H1 (cell line): Measurements from ENCODE around the gene CEP85L. TPM values are rescaled to one million over a fixed set of nuclear protein-coding genes. Genes with fewer than 3 reads are reported as not detected.

Experiments used
- CTCF ChIA-PET: fragments of 300-600 bp; sonication (Branson Sonifier 250); formaldehyde crosslinking; loops from one replicate; lab custom pipeline; 2021; ENCODE audit not compliant: partially characterized antibody; lab: Charles Lee
- POLR2A ChIA-PET: fragments of 300-600 bp; sonication (Branson Sonifier 250); formaldehyde crosslinking; loops from one replicate; lab custom pipeline; 2021; ENCODE audit warnings: inconsistent platforms; ENCODE audit not compliant: partially characterized antibody; lab: Charles Lee
- DNase-seq, 2 experiments: peaks; one replicate each; pipeline versions ENCODE4 v3.0.0 to v3.0.0-alpha.2; 2010 to 2022; ENCODE audit warnings: low spot score in 2 of 2, low read depth in 1 of 2, mixed read lengths in 1 of 2
- FAIRE-seq: peaks from 2 replicates; lab custom pipeline; 2011; peaks lifted over from hg19 to GRCh38; lab: Jason Lieb, UNC
- H2AFZ ChIP-seq: 2 replicates; pipeline ENCODE4 v1.8.1; 2012; ENCODE audit warnings: low read length, inconsistent platforms
- H2AK5ac ChIP-seq: 2 replicates; pipeline ENCODE4 v1.6.1; 2013; ENCODE audit warnings: low read depth, low read length
- H2BK120ac ChIP-seq: replicated peaks from 2 replicates; pipeline ENCODE3; 2013; ENCODE audit warnings: low read depth, low read length, inconsistent platforms
- H2BK12ac ChIP-seq: 2 replicates; pipeline ENCODE4 v1.6.1; 2013; ENCODE audit warnings: low read depth, low read length
- H2BK15ac ChIP-seq: 2 replicates; pipeline ENCODE4 v1.6.1; 2013; ENCODE audit warnings: low read length
- H2BK20ac ChIP-seq: 2 replicates; pipeline ENCODE4 v1.6.1; 2013; ENCODE audit warnings: low read length
- H2BK5ac ChIP-seq: 2 replicates; pipeline ENCODE4 v1.6.1; 2013; ENCODE audit warnings: low read depth, low read length
- H3K14ac ChIP-seq: 2 replicates; pipeline ENCODE4 v1.6.1; 2013; ENCODE audit warnings: inconsistent platforms; ENCODE audit not compliant: insufficient read length
- H3K18ac ChIP-seq: 2 replicates; pipeline ENCODE4 v1.6.1; 2013; ENCODE audit warnings: low read length; ENCODE audit errors: extremely low read depth
- H3K23ac ChIP-seq: 2 replicates; pipeline ENCODE4 v1.6.1; 2013; ENCODE audit warnings: inconsistent platforms; ENCODE audit not compliant: insufficient read length
- H3K23me2 ChIP-seq: 2 replicates; pipeline ENCODE4 v1.6.1; 2013; ENCODE audit warnings: low read depth, low read length
- H3K27ac ChIP-seq: 2 replicates; pipeline ENCODE4 v1.6.1; 2011; ENCODE audit warnings: low read depth, low read length, inconsistent platforms
- H3K27me3 ChIP-seq, 4 experiments: replicated peaks in 1 of 4; 1 replicate in 1 of 4; 2 replicates in 3 of 4; pipeline versions ENCODE4 v1.6.1 to v1.8.1; 2011 to 2013; ENCODE audit warnings: low read length in 3 of 4, mild to moderate bottlenecking in 3 of 4, inconsistent platforms in 2 of 4, mixed read lengths in 2 of 4, moderate library complexity in 1 of 4; ENCODE audit not compliant: control insufficient read depth in 3 of 4, insufficient read depth in 3 of 4; ENCODE audit errors: extremely low read depth in 1 of 4
- H3K36me3 ChIP-seq, 4 experiments: 2 replicates each; pipeline versions ENCODE4 v1.6.1 to v1.8.1; 2011 to 2013; ENCODE audit warnings: mild to moderate bottlenecking in 4 of 4, low read length in 3 of 4, moderate library complexity in 2 of 4, control low read depth in 1 of 4, inconsistent platforms in 1 of 4; ENCODE audit not compliant: insufficient read depth in 4 of 4, control insufficient read depth in 2 of 4
- H3K4ac ChIP-seq: replicated peaks from 2 replicates; pipeline ENCODE3; 2013; ENCODE audit warnings: low read length, low read depth, mixed read lengths, inconsistent platforms; ENCODE audit not compliant: insufficient read length
- H3K4me1 ChIP-seq, 4 experiments: replicated peaks in 1 of 4; 1 replicate in 1 of 4; 2 replicates in 3 of 4; pipeline versions ENCODE4 v1.6.1 to v1.8.1; 2011 to 2013; ENCODE audit warnings: low read length in 3 of 4, inconsistent platforms in 2 of 4, mixed read lengths in 1 of 4; ENCODE audit not compliant: insufficient read depth in 4 of 4, control insufficient read depth in 3 of 4
- H3K4me2 ChIP-seq, 2 experiments: 2 replicates each; pipeline versions ENCODE4 v1.6.1 to v1.8.1; 2011 to 2013; ENCODE audit warnings: low read depth in 2 of 2, low read length in 2 of 2, control low read depth in 1 of 2, inconsistent platforms in 1 of 2, mild to moderate bottlenecking in 1 of 2; ENCODE audit not compliant: insufficient read depth in 1 of 2
- H3K4me3 ChIP-seq, 4 experiments: fragments of 200-600, 300-600 bp in 1 of 4; sonication (generic), shearing (Covaris generic), sonication (Bioruptor Twin) in 1 of 4; 2 replicates each; pipeline versions ENCODE4 v1.5.1 to v1.8.1; 2011 to 2016; ENCODE audit warnings: low read length in 4 of 4, low read depth in 3 of 4, control low read depth in 2 of 4, inconsistent platforms in 2 of 4, mild to moderate bottlenecking in 2 of 4, mixed read lengths in 1 of 4, moderate library complexity in 1 of 4; ENCODE audit not compliant: insufficient read depth in 2 of 4; ENCODE audit errors: extremely low read depth in 1 of 4
- H3K56ac ChIP-seq: replicated peaks from 2 replicates; pipeline ENCODE3; 2013; ENCODE audit warnings: low read depth, mild to moderate bottlenecking, mixed read lengths, low read length, inconsistent platforms; ENCODE audit not compliant: insufficient read length
- H3K79me1 ChIP-seq: 2 replicates; pipeline ENCODE4 v1.6.1; 2013; ENCODE audit warnings: low read depth, low read length, control low read depth
- H3K79me2 ChIP-seq, 2 experiments: 2 replicates each; pipeline versions ENCODE4 v1.6.1 to v1.8.1; 2012 to 2013; ENCODE audit warnings: low read length in 2 of 2, mild to moderate bottlenecking in 2 of 2, inconsistent platforms in 1 of 2; ENCODE audit not compliant: insufficient read depth in 2 of 2, control insufficient read depth in 1 of 2
- H3K9ac ChIP-seq, 4 experiments: replicated peaks in 1 of 4; 1 replicate in 1 of 4; 2 replicates in 3 of 4; pipeline versions ENCODE4 v1.6.1 to v1.8.1; 2011 to 2013; ENCODE audit warnings: low read depth in 3 of 4, low read length in 3 of 4, control low read depth in 2 of 4, mild to moderate bottlenecking in 2 of 4, moderate library complexity in 2 of 4, inconsistent platforms in 1 of 4; ENCODE audit errors: extremely low read depth in 1 of 4
- H3K9me3 ChIP-seq, 2 experiments: 2 replicates each; pipeline versions ENCODE4 v1.6.1 to v1.8.1; 2012 to 2013; ENCODE audit warnings: mild to moderate bottlenecking in 2 of 2, moderate library complexity in 2 of 2, control low read depth in 1 of 2, inconsistent platforms in 1 of 2, low read depth in 1 of 2, low read length in 1 of 2, mixed read lengths in 1 of 2; ENCODE audit not compliant: insufficient read depth in 2 of 2
- H4K20me1 ChIP-seq, 2 experiments: replicated peaks in 1 of 2; 2 replicates each; pipeline versions ENCODE3 to v1.8.1; 2011 to 2013; ENCODE audit warnings: inconsistent platforms in 2 of 2, low read length in 2 of 2, mild to moderate bottlenecking in 1 of 2; ENCODE audit not compliant: insufficient read depth in 2 of 2, control insufficient read depth in 1 of 2
- H4K5ac ChIP-seq: 2 replicates; pipeline ENCODE4 v1.6.1; 2013; ENCODE audit warnings: low read length, low read depth, mixed read lengths, inconsistent platforms; ENCODE audit not compliant: insufficient read length
- H4K8ac ChIP-seq: 2 replicates; pipeline ENCODE4 v1.8.0; 2013; ENCODE audit warnings: mild to moderate bottlenecking, moderate library complexity, low read length, inconsistent platforms; ENCODE audit not compliant: insufficient read depth; ENCODE audit errors: extremely low read depth
- H4K91ac ChIP-seq: replicated peaks from 2 replicates; pipeline ENCODE3; 2013; ENCODE audit warnings: low read length, mixed read lengths, inconsistent platforms; ENCODE audit not compliant: insufficient read length
- BACH1 ChIP-seq: IDR thresholded peaks from 2 replicates; pipeline ENCODE4 v1.6.1; 2012; ENCODE audit warnings: low read length, improper control_type of control experiment
- CREB1 ChIP-seq: IDR thresholded peaks from 2 replicates; pipeline ENCODE4 v1.6.1; 2012; ENCODE audit warnings: inconsistent platforms
- CTBP2 ChIP-seq: IDR thresholded peaks from 2 replicates; pipeline ENCODE4 v1.7.0; 2011; ENCODE audit warnings: borderline replicate concordance, mild to moderate bottlenecking, moderate library complexity, mixed read lengths, low read length; ENCODE audit not compliant: insufficient read depth, insufficient read length
- EP300 ChIP-seq, 2 experiments: IDR thresholded peaks; 1 replicate in 1 of 2; 2 replicates in 1 of 2; pipeline ENCODE4 v1.6.1; 2011 to 2012; ENCODE audit warnings: low read depth in 2 of 2, low read length in 2 of 2, mild to moderate bottlenecking in 2 of 2, borderline replicate concordance in 1 of 2, inconsistent platforms in 1 of 2, moderate library complexity in 1 of 2
- KDM4A ChIP-seq: IDR thresholded peaks from one replicate; pipeline ENCODE4 v1.7.1; 2012; ENCODE audit warnings: low read depth, mild to moderate bottlenecking, moderate library complexity, low read length, inconsistent platforms; ENCODE audit not compliant: severe bottlenecking
- MAX ChIP-seq: IDR thresholded peaks from 2 replicates; pipeline ENCODE4 v1.6.1; 2012; ENCODE audit warnings: inconsistent platforms
- NRF1 ChIP-seq: IDR thresholded peaks from 2 replicates; pipeline ENCODE4 v1.6.1; 2011; ENCODE audit warnings: mild to moderate bottlenecking, low read depth, low read length, improper control_type of control experiment
- POLR2AphosphoS5 ChIP-seq: IDR thresholded peaks from 2 replicates; pipeline ENCODE4 v1.6.1; 2011; ENCODE audit warnings: low read depth, low read length
- RNF2 ChIP-seq: fragments of 200-900, 300-1000 bp; sonication (generic); IDR thresholded peaks from 2 replicates; pipeline ENCODE4 v1.7.1; 2016; ENCODE audit warnings: borderline replicate concordance, low read depth, mild to moderate bottlenecking, antibody characterized with exemption, low read length; ENCODE audit not compliant: poor library complexity, severe bottlenecking; ENCODE audit errors: missing control alignments
- SUZ12 ChIP-seq: fragments of 200-600 bp; sonication (generic); IDR thresholded peaks from 2 replicates; pipeline ENCODE4 v1.6.1; 2012; ENCODE audit warnings: mild to moderate bottlenecking, inconsistent platforms, low read length, moderate library complexity, mixed read lengths
- WGBS, 2 experiments: shearing (Covaris generic) in 1 of 2; methylation state at CpG; one replicate each; pipeline versions ENCODE4 v1.1.6 to v1.1.7; 2013 to 2015; ENCODE audit warnings: low lambda C conversion rate in 2 of 2, mixed read lengths in 2 of 2, inconsistent platforms in 1 of 2, low coverage in 1 of 2, missing lambda C conversion rate in 1 of 2; ENCODE audit not compliant: insufficient replicate concordance in 2 of 2, insufficient coverage in 1 of 2, insufficient read length in 1 of 2; ENCODE audit errors: extremely low coverage in 1 of 2, missing lambda C conversion rate in 1 of 2; 5-methylcytosine and 5-hydroxymethylcytosine counted together
- polyA plus RNA-seq, 7 experiments: library from polyadenylated mRNA; depleted of rRNA in 3 of 7; stranded (reverse) in 5 of 7; unstranded in 2 of 7; fragments of >200 nt in 5 of 7; fragments of 200-250 nt in 2 of 7; gene quantifications; 1 replicate in 5 of 7; 2 replicates in 1 of 7; 4 replicates in 1 of 7; pipeline versions ENCODE4 v1.2.1 to v1.2.3, GENCODE V29; 2011 to 2013; ENCODE audit warnings: missing spikeins in 2 of 7, mixed read lengths in 2 of 7
- total RNA-seq: library from RNA; stranded (reverse); fragmentation: NEBNext Ultra II Directional; extraction: Animal tissue kit (Norgen Biotek cat#: 25700); gene quantifications from 2 replicates; pipeline ENCODE4 v1.2.1, GENCODE V29; 2021

Gene CEP85L
- total and polyA plus RNA-seq, 2 of the 8 experiments (the other 6 are each of a cell fraction or from before 2014, with no cell fraction given), result 3.2 to 27.6 TPM

GRCh38 chr6:118598324-118598723 lies 53.1 kb downstream of the CEP85L start:
- H3K79me2 ChIP-seq, result no peaks in the 10 kb centered on the region; a peak in 1 of 4 replicates
- ChIA-PET CTCF (interaction anchor here (0.8 to 1.3 kb wide), 4 partner anchors 19 to 316 kb away, joined by 3 to 4 read pairs (median 3); no protein-coding TSS in a partner anchor), POLR2A (no interaction called here)
- no peaks in the 10 kb centered on the region for H3K79me1 ChIP-seq
- no peak overlapping the region for H2AFZ ChIP-seq
- no peak overlapping the region for H3K4me2 ChIP-seq
- H3K14ac ChIP-seq, result no peak overlapping the region
- no peak overlapping the region for H2BK5ac ChIP-seq
- H3K4me1 ChIP-seq, result no peaks in the 10 kb centered on the region; a peak in 2 of 7 replicates
- no peaks in the 10 kb centered on the region for H3K23me2 ChIP-seq
- no peak for DNase-seq
- no peak overlapping the region for H3K9ac ChIP-seq
- H2AK5ac ChIP-seq, result no peak overlapping the region
- no peak overlapping the region for H4K8ac ChIP-seq
- no peak overlapping the region for H3K56ac ChIP-seq
- no peaks in the 10 kb centered on the region for H3K9me3 ChIP-seq
- TF ChIP-seq RNF2 (no peak), CTBP2 (no peak), EP300 (IDR thresholded peaks at IDR 0.05; ENCODE audit: borderline replicate concordance in 1 of 2, low read depth in 2 of 2, low read length in 2 of 2) (no peak), POLR2AphosphoS5 (no peak), CREB1 (no peak), KDM4A (no peak), NRF1 (no peak), SUZ12 (no peak), BACH1 (no peak), MAX (no peak)
- no peak overlapping the region for H3K4ac ChIP-seq
- FAIRE-seq, result no peak
- H2BK12ac ChIP-seq, result no peak overlapping the region
- H3K18ac ChIP-seq, result no peak overlapping the region
- H3K36me3 ChIP-seq, result no peaks in the 10 kb centered on the region; a peak in 1 of 8 replicates
- no peaks in the 10 kb centered on the region for H4K20me1 ChIP-seq
- no peaks in the 10 kb centered on the region for H3K27me3 ChIP-seq
- H2BK120ac ChIP-seq, result no peak overlapping the region
- 76% methylated on average over 2 of the region's 2 CpGs; no CpG with 5 or more reads in 1 of the 2 experiments for WGBS, 2 experiments
- no peak overlapping the region for H3K27ac ChIP-seq
- no peak overlapping the region for H2BK15ac ChIP-seq
- no peak overlapping the region for H3K4me3 ChIP-seq
- H2BK20ac ChIP-seq, result no peak overlapping the region
- H3K23ac ChIP-seq, result no peak overlapping the region
- no peak overlapping the region for H4K91ac ChIP-seq
- no peak overlapping the region for H4K5ac ChIP-seq
